Keratinocyte (primary cell): ENCODE measurements around the gene IFNL1. TPM values are rescaled to one million over a fixed set of nuclear protein-coding genes. Genes with fewer than 3 reads are reported as not detected.
"Not testable (repeated sequence)": the region's sequence is repeated elsewhere in the genome, so short reads cannot be mapped to it uniquely, and the experiment has no call there.

Experiments
- DNase-seq: peaks from one replicate; pipeline ENCODE4 v3.0.0-alpha.2; 2011; ENCODE audit warnings: low read depth, missing footprints, low spot score
- FAIRE-seq: peaks from 2 replicates; lab custom pipeline; 2011; peaks lifted over from hg19 to GRCh38; lab: Jason Lieb, UNC
- H2AFZ ChIP-seq: 2 replicates; pipeline ENCODE4 v1.6.0; 2012; ENCODE audit warnings: low read length, control low read depth, inconsistent platforms; ENCODE audit not compliant: control insufficient read depth
- H3K27ac ChIP-seq: 2 replicates; pipeline ENCODE4 v1.5.1; 2011; ENCODE audit warnings: low read length; ENCODE audit not compliant: control insufficient read depth, insufficient read depth
- H3K27me3 ChIP-seq: 3 replicates; pipeline ENCODE4 v1.6.0; 2011; ENCODE audit warnings: low read length; ENCODE audit not compliant: control insufficient read depth, insufficient read depth; ENCODE audit errors: extremely low read depth
- H3K36me3 ChIP-seq, 2 experiments: 2 replicates in 1 of 2; 3 replicates in 1 of 2; pipeline ENCODE4 v1.5.1; 2011; ENCODE audit warnings: low read length in 2 of 2, mild to moderate bottlenecking in 1 of 2; ENCODE audit not compliant: control insufficient read depth in 2 of 2, insufficient read depth in 2 of 2; ENCODE audit errors: extremely low read depth in 1 of 2
- H3K4me1 ChIP-seq: 3 replicates; pipeline ENCODE4 v1.5.1; 2011; ENCODE audit warnings: low read length; ENCODE audit not compliant: control insufficient read depth, insufficient read depth; ENCODE audit errors: extremely low read depth
- H3K4me2 ChIP-seq: 3 replicates; pipeline ENCODE4 v1.6.0; 2011; ENCODE audit warnings: low read depth, low read length; ENCODE audit not compliant: control insufficient read depth, insufficient read depth; ENCODE audit errors: extremely low read depth
- H3K4me3 ChIP-seq, 3 experiments: fragments of 200-600 bp in 1 of 3; sonication (generic) in 1 of 3; 2 replicates in 2 of 3; 3 replicates in 1 of 3; pipeline ENCODE4 v1.5.1; 2011 to 2016; ENCODE audit warnings: low read length in 3 of 3, mild to moderate bottlenecking in 3 of 3, control low read depth in 2 of 3, inconsistent platforms in 1 of 3, low read depth in 1 of 3, mixed read lengths in 1 of 3, mixed run types in 1 of 3, moderate library complexity in 1 of 3; ENCODE audit not compliant: control insufficient read depth in 2 of 3, insufficient read depth in 2 of 3; ENCODE audit errors: extremely low read depth in 1 of 3
- H3K79me2 ChIP-seq: 2 replicates; pipeline ENCODE4 v1.6.0; 2012; ENCODE audit warnings: low read length; ENCODE audit not compliant: control insufficient read depth, insufficient read depth
- H3K9ac ChIP-seq: 3 replicates; pipeline ENCODE4 v1.6.0; 2011; ENCODE audit warnings: low read length; ENCODE audit not compliant: control insufficient read depth, insufficient read depth; ENCODE audit errors: extremely low read depth
- H3K9me1 ChIP-seq: 3 replicates; pipeline ENCODE4 v1.6.0; 2011; ENCODE audit warnings: low read length; ENCODE audit not compliant: control insufficient read depth, insufficient read depth; ENCODE audit errors: extremely low read depth
- H3K9me3 ChIP-seq: 2 replicates; pipeline ENCODE4 v1.5.1; 2012; ENCODE audit warnings: low read depth, low read length; ENCODE audit not compliant: control insufficient read depth
- H4K20me1 ChIP-seq: 3 replicates; pipeline ENCODE4 v1.6.0; 2011; ENCODE audit warnings: low read length; ENCODE audit not compliant: control insufficient read depth, insufficient read depth; ENCODE audit errors: extremely low read depth
- EZH2 ChIP-seq: IDR thresholded peaks from one replicate; pipeline ENCODE4 v1.6.1; 2012; ENCODE audit warnings: inconsistent platforms, mild to moderate bottlenecking, low read length, moderate library complexity
- dilution Hi-C: fragments of 300-500 bp; cut with MboI; formaldehyde crosslinking; loops from one replicate; pipeline ENCODE4 v1.7.0; 2020; ENCODE audit warnings: low sequenced_read_pairs; ENCODE audit not compliant: extremely low pct_ligation_motif_present
- polyA plus RNA-seq, 5 experiments: library from polyadenylated mRNA; depleted of rRNA in 3 of 5; stranded (reverse) in 3 of 5; stranded (forward) in 1 of 5; unstranded in 1 of 5; fragments of >200 nt; gene quantifications; 1 replicate in 1 of 5; 2 replicates in 3 of 5; 3 replicates in 1 of 5; pipeline versions ENCODE4 v1.2.1 to v1.2.3, GENCODE V29; 2011 to 2012; ENCODE audit warnings: missing spikeins in 2 of 5, low read depth in 1 of 5, low replicate concordance in 1 of 5
- TF ChIP-seq, protein P1 (sequence below), 3 experiments: IDR thresholded peaks in 1 of 3; conservative IDR thresholded peaks in 1 of 3; optimal IDR thresholded peaks in 1 of 3; 2 replicates in 2 of 3; 3 replicates in 1 of 3; pipeline versions ENCODE3 to v1.5.1; 2011; ENCODE audit warnings: low read length in 3 of 3, mild to moderate bottlenecking in 3 of 3, moderate library complexity in 2 of 3, control low read depth in 1 of 3, inconsistent platforms in 1 of 3; ENCODE audit not compliant: insufficient read depth in 2 of 3; ENCODE audit errors: extremely low read depth in 1 of 3

Gene IFNL1
- polyA plus RNA-seq, 1 donor (not counting 4 experiments of a cell fraction or from before 2014, with no cell fraction given) = not detected

DNA sequence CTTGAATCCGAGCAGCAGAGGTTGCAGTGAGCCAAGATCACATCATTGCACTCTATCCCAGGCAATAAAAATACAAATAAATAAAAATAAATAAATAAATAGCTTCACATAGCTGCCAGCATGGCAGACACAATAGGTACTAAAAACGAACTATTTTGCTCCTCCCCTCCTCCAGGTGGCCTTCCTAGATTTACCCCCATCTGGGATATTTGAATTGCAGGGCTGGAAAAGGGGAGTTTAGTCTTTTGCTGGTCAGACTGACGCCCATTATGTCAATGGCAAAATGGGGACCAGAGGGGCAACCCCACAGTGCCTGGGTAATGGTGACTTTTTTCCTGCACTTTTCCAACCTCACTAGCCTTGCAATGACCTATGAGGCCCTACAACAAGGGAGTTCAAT is 40.3 kb downstream of the IFNL1 start:
- DNase-seq = no peak
- H3K4me1 ChIP-seq = peaks cover 4% of the 10 kb centered on the region
- no peaks in the 10 kb centered on the region for H3K9me1 ChIP-seq
- no peak for TF ChIP-seq EZH2
- H3K27me3 ChIP-seq = no peaks in the 10 kb centered on the region
- no peaks in the 10 kb centered on the region for H4K20me1 ChIP-seq
- dilution Hi-C loops = no loop called here
- H3K9ac ChIP-seq = no peak overlapping the region
- H3K27ac ChIP-seq = no peak overlapping the region
- no peak overlapping the region for H3K4me3 ChIP-seq
- H3K4me2 ChIP-seq = no peak overlapping the region
- H2AFZ ChIP-seq = no peak overlapping the region
- FAIRE-seq = no peak
- no peaks in the 10 kb centered on the region for H3K79me2 ChIP-seq
- H3K36me3 ChIP-seq = no peaks in the 10 kb centered on the region
- no peaks in the 10 kb centered on the region for H3K9me3 ChIP-seq

GRCh38 chr19:39339674-39340073 is 43.5 kb downstream of the IFNL1 start:
- Histone ChIP-seq H3K36me3 (no peaks in the 10 kb centered on the region), H4K20me1 (no peaks in the 10 kb centered on the region), H3K27ac (no peak overlapping the region), H3K9ac (no peak overlapping the region), H3K4me2 (no peak overlapping the region), H3K27me3 (no peaks in the 10 kb centered on the region), H3K9me3 (no peaks in the 10 kb centered on the region), H3K4me1 (peaks cover 12% of the 10 kb centered on the region), H3K4me3 (no peak overlapping the region), H3K9me1 (no peaks in the 10 kb centered on the region), H2AFZ (no peak overlapping the region), H3K79me2 (peaks cover 21% of the 10 kb centered on the region)
- dilution Hi-C loops = no loop called here
- FAIRE-seq = no peak
- TF ChIP-seq, protein P1, sequence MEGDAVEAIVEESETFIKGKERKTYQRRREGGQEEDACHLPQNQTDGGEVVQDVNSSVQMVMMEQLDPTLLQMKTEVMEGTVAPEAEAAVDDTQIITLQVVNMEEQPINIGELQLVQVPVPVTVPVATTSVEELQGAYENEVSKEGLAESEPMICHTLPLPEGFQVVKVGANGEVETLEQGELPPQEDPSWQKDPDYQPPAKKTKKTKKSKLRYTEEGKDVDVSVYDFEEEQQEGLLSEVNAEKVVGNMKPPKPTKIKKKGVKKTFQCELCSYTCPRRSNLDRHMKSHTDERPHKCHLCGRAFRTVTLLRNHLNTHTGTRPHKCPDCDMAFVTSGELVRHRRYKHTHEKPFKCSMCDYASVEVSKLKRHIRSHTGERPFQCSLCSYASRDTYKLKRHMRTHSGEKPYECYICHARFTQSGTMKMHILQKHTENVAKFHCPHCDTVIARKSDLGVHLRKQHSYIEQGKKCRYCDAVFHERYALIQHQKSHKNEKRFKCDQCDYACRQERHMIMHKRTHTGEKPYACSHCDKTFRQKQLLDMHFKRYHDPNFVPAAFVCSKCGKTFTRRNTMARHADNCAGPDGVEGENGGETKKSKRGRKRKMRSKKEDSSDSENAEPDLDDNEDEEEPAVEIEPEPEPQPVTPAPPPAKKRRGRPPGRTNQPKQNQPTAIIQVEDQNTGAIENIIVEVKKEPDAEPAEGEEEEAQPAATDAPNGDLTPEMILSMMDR (optimal IDR thresholded peaks at IDR 0.05 in 1 of 3, IDR thresholded peaks at IDR 0.05 in 1 of 3, conservative IDR thresholded peaks at IDR 0.05 in 1 of 3; ENCODE audit: extremely low read depth in 1 of 3, insufficient read depth in 2 of 3, low read length in 3 of 3) = no peak
- TF ChIP-seq EZH2 = no peak
- DNase-seq = no peak

GRCh38 chr19:39340156-39340555 is 43.9 kb downstream of the IFNL1 start:
- H4K20me1 ChIP-seq, H2AFZ ChIP-seq, H3K27me3 ChIP-seq, H3K9me1 ChIP-seq, H3K9ac ChIP-seq, dilution Hi-C loops, H3K9me3 ChIP-seq, FAIRE-seq, DNase-seq, H3K36me3 ChIP-seq, H3K4me3 ChIP-seq, H3K27ac ChIP-seq, H3K4me2 ChIP-seq: not testable (repeated sequence)
- Histone ChIP-seq H3K4me1 (peaks cover 12% of the 10 kb centered on the region), H3K79me2 (peaks cover 24% of the 10 kb centered on the region)
